IPS-15b (cell line): ENCODE results near the gene PEPD.

Source experiments
- H3K27me3 ChIP-seq: one replicate; pipeline ENCODE4 v1.6.1; 2013; ENCODE audit warnings: low read length; ENCODE audit not compliant: control insufficient read depth, insufficient read depth
- H3K36me3 ChIP-seq: one replicate; pipeline ENCODE4 v1.6.1; 2013; ENCODE audit warnings: low read length; ENCODE audit not compliant: control insufficient read depth, insufficient read depth
- H3K4me1 ChIP-seq: one replicate; pipeline ENCODE4 v1.6.1; 2013; ENCODE audit warnings: mild to moderate bottlenecking, low read length; ENCODE audit not compliant: control insufficient read depth, insufficient read depth
- H3K4me3 ChIP-seq: one replicate; pipeline ENCODE4 v1.5.1; 2013; ENCODE audit warnings: low read depth, low read length
- H3K9ac ChIP-seq: one replicate; pipeline ENCODE4 v1.6.1; 2013; ENCODE audit warnings: low read depth, mild to moderate bottlenecking, low read length
- H3K9me3 ChIP-seq: one replicate; pipeline ENCODE4 v1.6.1; 2013; ENCODE audit warnings: mild to moderate bottlenecking, low read length; ENCODE audit not compliant: control insufficient read depth, insufficient read depth

The PEPD gene

GRCh38 chr19:33376941-33377557, 144.5 kb downstream of the PEPD start:
- no peak overlapping the region for H3K4me3 ChIP-seq
- no peaks in the 10 kb centered on the region for H3K36me3 ChIP-seq
- H3K9ac ChIP-seq: no peak overlapping the region
- H3K4me1 ChIP-seq: peaks cover 23% of the 10 kb centered on the region
- H3K27me3 ChIP-seq: no peaks in the 10 kb centered on the region
- no peaks in the 10 kb centered on the region for H3K9me3 ChIP-seq

DNA sequence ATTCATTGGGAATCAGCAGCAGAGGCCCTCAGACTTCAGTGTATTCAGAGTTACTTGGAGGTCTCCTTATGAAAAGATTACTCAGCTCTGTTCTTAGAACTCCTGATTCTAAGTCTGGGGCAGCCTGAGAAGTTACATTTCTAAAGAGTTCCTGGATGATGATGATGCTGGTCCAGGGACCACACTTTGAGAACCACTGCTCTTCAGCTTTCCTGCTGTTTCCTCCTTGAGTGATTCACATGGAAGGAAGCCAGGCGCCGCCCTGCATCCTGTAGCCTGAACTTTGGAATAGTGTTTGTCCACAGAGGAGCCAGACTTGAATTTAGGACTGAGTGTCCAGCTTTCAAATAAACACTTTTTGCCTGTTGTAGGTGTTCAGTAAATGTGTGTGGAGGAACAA, 145.2 kb downstream of the PEPD start:
- no peak overlapping the region for H3K9ac ChIP-seq
- no peaks in the 10 kb centered on the region for H3K9me3 ChIP-seq
- H3K4me3 ChIP-seq: no peak overlapping the region
- H3K27me3 ChIP-seq: no peaks in the 10 kb centered on the region
- no peaks in the 10 kb centered on the region for H3K36me3 ChIP-seq
- H3K4me1 ChIP-seq: peaks cover 23% of the 10 kb centered on the region

- H3K36me3 ChIP-seq: no peaks in the 10 kb centered on the region
- H3K4me3 ChIP-seq: no peak overlapping the region
- no peak overlapping the region for H3K9ac ChIP-seq
- no peaks in the 10 kb centered on the region for H3K27me3 ChIP-seq
- H3K9me3 ChIP-seq: no peaks in the 10 kb centered on the region
- peaks cover 20% of the 10 kb centered on the region for H3K4me1 ChIP-seq
Observed at GRCh38 chr19:33375837-33376159, 145.8 kb downstream of the PEPD start.

GRCh38 chr19:33375156-33375836, 146.3 kb downstream of the PEPD start:
- Histone ChIP-seq H3K9ac (no peak overlapping the region), H3K9me3 (no peaks in the 10 kb centered on the region), H3K36me3 (no peaks in the 10 kb centered on the region), H3K4me1 (peaks cover 20% of the 10 kb centered on the region), H3K27me3 (no peaks in the 10 kb centered on the region), H3K4me3 (no peak overlapping the region)

DNA sequence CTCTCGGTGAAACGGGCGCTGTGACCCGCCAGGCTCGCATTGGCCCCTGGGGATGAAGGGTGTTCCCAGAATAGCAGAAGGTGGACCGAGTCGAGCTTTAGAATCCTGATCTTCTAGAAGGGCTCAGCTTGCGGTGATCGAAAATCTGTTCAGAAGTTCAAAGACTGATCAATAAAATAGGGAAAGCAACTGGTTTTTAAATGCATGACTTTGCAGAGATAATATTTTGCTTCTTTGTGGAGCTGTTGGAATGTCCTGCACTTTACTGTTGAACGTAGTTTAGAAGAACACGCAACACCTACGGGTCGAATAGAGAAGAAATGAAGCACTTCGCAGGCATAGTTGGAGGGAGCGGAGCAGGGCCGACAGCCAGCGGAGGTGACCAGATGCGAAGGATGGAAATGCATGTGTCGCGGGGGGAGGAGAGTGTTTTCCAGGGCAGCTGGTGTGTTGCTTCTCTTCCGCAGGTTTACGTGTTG, 147.3 kb downstream of the PEPD start:
- no peaks in the 10 kb centered on the region for H3K9me3 ChIP-seq
- no peaks in the 10 kb centered on the region for H3K36me3 ChIP-seq
- peak overlapping the region; percentile 19 for H3K9ac ChIP-seq
- no peaks in the 10 kb centered on the region for H3K27me3 ChIP-seq
- H3K4me3 ChIP-seq: peak overlapping the region; percentile 70
- H3K4me1 ChIP-seq: peaks cover 20% of the 10 kb centered on the region

GRCh38 chr19:33373453-33374235, 147.9 kb downstream of the PEPD start, which contains the start of gene CEBPG:
Gene CEBPG, plus strand, starts transcription at chr19:33373709. Its CDS starts 5,531 bp downstream, at chr19:33379240.
- peak within 1 kb of the TSS; percentile 77 for H3K9ac ChIP-seq
- H3K36me3 ChIP-seq: no peaks in the 10 kb centered on the region
- no peaks in the 10 kb centered on the region for H3K9me3 ChIP-seq
- H3K4me3 ChIP-seq: peak within 1 kb of the TSS; percentile 81
- peaks cover 18% of the 10 kb centered on the region for H3K4me1 ChIP-seq
- no peaks in the 10 kb centered on the region for H3K27me3 ChIP-seq

GRCh38 chr19:33370783-33371182, 150.8 kb downstream of the PEPD start:
- no peaks in the 10 kb centered on the region for H3K27me3 ChIP-seq
- no peaks in the 10 kb centered on the region for H3K36me3 ChIP-seq
- H3K9ac ChIP-seq: no peak overlapping the region
- H3K4me3 ChIP-seq: no peak overlapping the region
- no peaks in the 10 kb centered on the region for H3K9me3 ChIP-seq
- peaks cover 7% of the 10 kb centered on the region for H3K4me1 ChIP-seq

DNA sequence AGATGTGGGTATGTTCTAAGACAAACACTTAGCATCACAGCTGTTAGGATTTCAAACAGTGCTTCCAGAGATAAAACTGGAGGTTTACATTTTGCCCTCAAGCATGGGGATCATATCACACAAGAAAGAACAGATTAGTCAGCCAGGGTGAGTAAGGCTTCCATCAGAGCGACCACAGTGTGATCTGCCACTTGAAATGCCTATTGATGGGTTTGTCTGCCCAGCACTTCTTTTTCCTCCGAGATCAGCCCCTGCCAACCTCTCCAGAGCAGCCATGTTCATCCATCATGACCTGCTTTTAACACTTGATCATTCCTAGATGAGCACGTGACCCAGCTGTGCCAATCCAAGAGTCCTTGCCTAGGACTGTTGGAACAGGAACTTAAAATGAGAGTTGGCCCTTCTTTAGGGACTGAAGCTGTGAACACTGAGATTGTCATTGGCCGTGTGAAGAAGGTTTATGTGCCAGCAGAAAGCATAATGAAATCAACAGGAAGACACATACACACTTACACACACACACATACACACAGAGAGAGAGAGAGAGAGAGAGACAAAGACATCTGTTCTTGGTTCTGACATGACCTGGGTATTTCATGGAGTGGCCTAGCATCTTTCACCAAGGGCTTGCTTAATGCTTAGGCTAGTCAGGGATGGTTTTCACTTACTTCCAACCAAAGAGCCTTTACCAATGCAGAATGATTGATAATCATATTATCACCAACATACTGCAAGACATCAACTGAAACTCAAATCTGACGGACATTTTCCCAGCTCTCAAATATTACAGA, 153.3 kb downstream of the PEPD start:
- no peak overlapping the region for H3K4me3 ChIP-seq
- no peaks in the 10 kb centered on the region for H3K4me1 ChIP-seq
- no peaks in the 10 kb centered on the region for H3K36me3 ChIP-seq
- no peaks in the 10 kb centered on the region for H3K27me3 ChIP-seq
- no peak overlapping the region for H3K9ac ChIP-seq
- no peaks in the 10 kb centered on the region for H3K9me3 ChIP-seq

DNA sequence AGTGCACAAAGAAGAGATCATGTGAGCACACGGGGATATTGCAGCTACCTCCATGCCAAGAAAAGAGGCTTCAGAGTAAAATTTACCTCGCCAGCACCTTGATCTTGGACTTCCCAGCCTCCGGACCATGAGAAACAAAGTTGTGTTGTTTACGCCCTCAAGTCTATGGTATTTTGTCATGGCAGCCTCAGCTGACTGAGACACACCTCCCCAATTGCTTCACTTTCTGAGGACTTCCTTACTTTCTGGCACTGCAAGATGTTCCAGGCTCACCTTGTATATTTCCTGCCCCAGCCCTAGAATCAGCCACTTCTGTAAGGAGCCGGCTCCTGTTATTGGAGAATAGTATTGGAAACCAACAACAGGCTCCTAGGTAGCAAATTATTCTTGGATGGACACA, 154.7 kb downstream of the PEPD start:
- no peaks in the 10 kb centered on the region for H3K36me3 ChIP-seq
- H3K4me3 ChIP-seq: no peak overlapping the region
- no peak overlapping the region for H3K9ac ChIP-seq
- H3K9me3 ChIP-seq: no peaks in the 10 kb centered on the region
- no peaks in the 10 kb centered on the region for H3K27me3 ChIP-seq
- H3K4me1 ChIP-seq: no peaks in the 10 kb centered on the region

DNA sequence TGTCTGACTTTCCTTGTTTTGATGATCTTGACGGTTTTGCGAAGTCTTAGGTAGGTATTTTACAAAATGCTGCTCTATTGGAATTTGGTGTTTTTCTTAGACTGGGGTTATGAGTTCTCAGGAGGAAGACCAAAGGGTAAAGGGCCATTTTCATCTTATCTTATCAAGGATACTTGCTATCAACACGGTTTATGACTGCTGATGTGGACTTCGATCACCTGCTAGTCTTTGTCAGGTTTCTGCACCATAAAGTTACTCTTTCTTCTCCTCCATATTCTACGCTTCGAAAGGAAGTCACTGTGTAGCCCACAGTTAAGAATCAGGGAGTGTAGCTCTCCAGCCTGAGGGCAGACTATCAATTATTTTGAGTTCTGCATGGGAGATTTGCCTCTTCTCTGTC, 155.5 kb downstream of the PEPD start:
- H3K9ac ChIP-seq: no peak overlapping the region
- no peaks in the 10 kb centered on the region for H3K9me3 ChIP-seq
- H3K27me3 ChIP-seq: no peaks in the 10 kb centered on the region
- H3K4me1 ChIP-seq: no peaks in the 10 kb centered on the region
- H3K4me3 ChIP-seq: no peak overlapping the region
- H3K36me3 ChIP-seq: no peaks in the 10 kb centered on the region

DNA sequence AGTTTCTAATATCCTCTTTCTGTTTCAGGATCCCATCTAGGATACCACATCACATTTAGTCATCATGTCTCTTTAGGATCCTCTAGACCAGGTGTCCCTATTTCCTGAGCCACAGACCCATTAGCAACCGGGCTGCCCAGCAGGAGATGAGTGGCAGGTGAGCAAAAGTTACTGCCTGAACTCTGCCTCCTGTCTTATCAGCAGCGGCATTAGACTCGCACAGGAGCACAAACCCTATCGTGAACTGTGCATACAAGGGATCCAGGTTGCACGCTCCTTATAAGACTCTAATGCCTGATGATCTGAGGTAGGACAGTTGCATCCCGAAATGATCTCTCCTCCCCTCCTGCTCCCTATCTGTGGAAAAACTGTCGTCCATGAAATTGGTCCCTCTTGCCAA, 155.9 kb downstream of the PEPD start:
- Histone ChIP-seq H3K36me3 (no peaks in the 10 kb centered on the region), H3K9me3 (no peaks in the 10 kb centered on the region), H3K4me3 (no peak overlapping the region), H3K9ac (no peak overlapping the region), H3K27me3 (no peaks in the 10 kb centered on the region), H3K4me1 (no peaks in the 10 kb centered on the region)
